Keratinocyte (primary cell): Measurements from ENCODE around the gene OR2AE1. TPM values are rescaled to one million over a fixed set of nuclear protein-coding genes. Genes with fewer than 3 reads are reported as not detected.

ENCODE experiments used
- DNase-seq: peaks from one replicate; pipeline ENCODE4 v3.0.0-alpha.2; 2011; ENCODE audit warnings: low read depth, missing footprints, low spot score
- FAIRE-seq: peaks from 2 replicates; lab custom pipeline; 2011; peaks lifted over from hg19 to GRCh38; lab: Jason Lieb, UNC
- H2AFZ ChIP-seq: 2 replicates; pipeline ENCODE4 v1.6.0; 2012; ENCODE audit warnings: low read length, control low read depth, inconsistent platforms; ENCODE audit not compliant: control insufficient read depth
- H3K27ac ChIP-seq: 2 replicates; pipeline ENCODE4 v1.5.1; 2011; ENCODE audit warnings: low read length; ENCODE audit not compliant: control insufficient read depth, insufficient read depth
- H3K27me3 ChIP-seq: 3 replicates; pipeline ENCODE4 v1.6.0; 2011; ENCODE audit warnings: low read length; ENCODE audit not compliant: control insufficient read depth, insufficient read depth; ENCODE audit errors: extremely low read depth
- H3K36me3 ChIP-seq, 2 experiments: 2 replicates in 1 of 2; 3 replicates in 1 of 2; pipeline ENCODE4 v1.5.1; 2011; ENCODE audit warnings: low read length in 2 of 2, mild to moderate bottlenecking in 1 of 2; ENCODE audit not compliant: control insufficient read depth in 2 of 2, insufficient read depth in 2 of 2; ENCODE audit errors: extremely low read depth in 1 of 2
- H3K4me1 ChIP-seq: 3 replicates; pipeline ENCODE4 v1.5.1; 2011; ENCODE audit warnings: low read length; ENCODE audit not compliant: control insufficient read depth, insufficient read depth; ENCODE audit errors: extremely low read depth
- H3K4me2 ChIP-seq: 3 replicates; pipeline ENCODE4 v1.6.0; 2011; ENCODE audit warnings: low read depth, low read length; ENCODE audit not compliant: control insufficient read depth, insufficient read depth; ENCODE audit errors: extremely low read depth
- H3K4me3 ChIP-seq, 3 experiments: fragments of 200-600 bp in 1 of 3; sonication (generic) in 1 of 3; 2 replicates in 2 of 3; 3 replicates in 1 of 3; pipeline ENCODE4 v1.5.1; 2011 to 2016; ENCODE audit warnings: low read length in 3 of 3, mild to moderate bottlenecking in 3 of 3, control low read depth in 2 of 3, inconsistent platforms in 1 of 3, low read depth in 1 of 3, mixed read lengths in 1 of 3, mixed run types in 1 of 3, moderate library complexity in 1 of 3; ENCODE audit not compliant: control insufficient read depth in 2 of 3, insufficient read depth in 2 of 3; ENCODE audit errors: extremely low read depth in 1 of 3
- H3K79me2 ChIP-seq: 2 replicates; pipeline ENCODE4 v1.6.0; 2012; ENCODE audit warnings: low read length; ENCODE audit not compliant: control insufficient read depth, insufficient read depth
- H3K9ac ChIP-seq: 3 replicates; pipeline ENCODE4 v1.6.0; 2011; ENCODE audit warnings: low read length; ENCODE audit not compliant: control insufficient read depth, insufficient read depth; ENCODE audit errors: extremely low read depth
- H3K9me1 ChIP-seq: 3 replicates; pipeline ENCODE4 v1.6.0; 2011; ENCODE audit warnings: low read length; ENCODE audit not compliant: control insufficient read depth, insufficient read depth; ENCODE audit errors: extremely low read depth
- H3K9me3 ChIP-seq: 2 replicates; pipeline ENCODE4 v1.5.1; 2012; ENCODE audit warnings: low read depth, low read length; ENCODE audit not compliant: control insufficient read depth
- H4K20me1 ChIP-seq: 3 replicates; pipeline ENCODE4 v1.6.0; 2011; ENCODE audit warnings: low read length; ENCODE audit not compliant: control insufficient read depth, insufficient read depth; ENCODE audit errors: extremely low read depth
- EZH2 ChIP-seq: IDR thresholded peaks from one replicate; pipeline ENCODE4 v1.6.1; 2012; ENCODE audit warnings: inconsistent platforms, mild to moderate bottlenecking, low read length, moderate library complexity
- dilution Hi-C: fragments of 300-500 bp; cut with MboI; formaldehyde crosslinking; loops from one replicate; pipeline ENCODE4 v1.7.0; 2020; ENCODE audit warnings: low sequenced_read_pairs; ENCODE audit not compliant: extremely low pct_ligation_motif_present
- polyA plus RNA-seq, 5 experiments: library from polyadenylated mRNA; depleted of rRNA in 3 of 5; stranded (reverse) in 3 of 5; stranded (forward) in 1 of 5; unstranded in 1 of 5; fragments of >200 nt; gene quantifications; 1 replicate in 1 of 5; 2 replicates in 3 of 5; 3 replicates in 1 of 5; pipeline versions ENCODE4 v1.2.1 to v1.2.3, GENCODE V29; 2011 to 2012; ENCODE audit warnings: missing spikeins in 2 of 5, low read depth in 1 of 5, low replicate concordance in 1 of 5
- TF ChIP-seq, protein P1 (sequence below), 3 experiments: IDR thresholded peaks in 1 of 3; conservative IDR thresholded peaks in 1 of 3; optimal IDR thresholded peaks in 1 of 3; 2 replicates in 2 of 3; 3 replicates in 1 of 3; pipeline versions ENCODE3 to v1.5.1; 2011; ENCODE audit warnings: low read length in 3 of 3, mild to moderate bottlenecking in 3 of 3, moderate library complexity in 2 of 3, control low read depth in 1 of 3, inconsistent platforms in 1 of 3; ENCODE audit not compliant: insufficient read depth in 2 of 3; ENCODE audit errors: extremely low read depth in 1 of 3

Gene OR2AE1
- polyA plus RNA-seq, 1 donor (not counting 4 experiments of a cell fraction or from before 2014, with no cell fraction given) = not detected

DNA sequence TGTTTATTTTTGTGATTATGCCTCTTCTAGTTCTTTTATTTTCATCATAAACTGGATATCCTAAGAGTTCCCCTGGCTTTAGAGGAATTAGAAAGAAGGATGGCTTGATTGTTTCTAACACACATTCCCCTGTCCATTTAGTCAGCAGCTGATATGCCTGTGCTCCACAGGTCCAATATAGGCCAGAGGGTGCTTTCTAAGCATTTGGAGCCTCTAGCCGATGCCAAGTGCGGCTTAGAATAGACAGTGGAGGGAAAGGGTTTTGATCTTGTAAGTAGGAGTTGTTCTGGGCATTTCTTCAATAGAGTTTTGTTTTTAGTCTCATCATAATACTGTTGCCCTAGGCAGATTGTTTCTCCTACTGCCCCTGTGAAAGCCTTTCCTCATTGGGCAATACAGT, 42.5 kb downstream of the OR2AE1 start:
- H3K9ac ChIP-seq = no peak overlapping the region
- dilution Hi-C loops = no loop called here
- TF ChIP-seq, protein P1, sequence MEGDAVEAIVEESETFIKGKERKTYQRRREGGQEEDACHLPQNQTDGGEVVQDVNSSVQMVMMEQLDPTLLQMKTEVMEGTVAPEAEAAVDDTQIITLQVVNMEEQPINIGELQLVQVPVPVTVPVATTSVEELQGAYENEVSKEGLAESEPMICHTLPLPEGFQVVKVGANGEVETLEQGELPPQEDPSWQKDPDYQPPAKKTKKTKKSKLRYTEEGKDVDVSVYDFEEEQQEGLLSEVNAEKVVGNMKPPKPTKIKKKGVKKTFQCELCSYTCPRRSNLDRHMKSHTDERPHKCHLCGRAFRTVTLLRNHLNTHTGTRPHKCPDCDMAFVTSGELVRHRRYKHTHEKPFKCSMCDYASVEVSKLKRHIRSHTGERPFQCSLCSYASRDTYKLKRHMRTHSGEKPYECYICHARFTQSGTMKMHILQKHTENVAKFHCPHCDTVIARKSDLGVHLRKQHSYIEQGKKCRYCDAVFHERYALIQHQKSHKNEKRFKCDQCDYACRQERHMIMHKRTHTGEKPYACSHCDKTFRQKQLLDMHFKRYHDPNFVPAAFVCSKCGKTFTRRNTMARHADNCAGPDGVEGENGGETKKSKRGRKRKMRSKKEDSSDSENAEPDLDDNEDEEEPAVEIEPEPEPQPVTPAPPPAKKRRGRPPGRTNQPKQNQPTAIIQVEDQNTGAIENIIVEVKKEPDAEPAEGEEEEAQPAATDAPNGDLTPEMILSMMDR (optimal IDR thresholded peaks at IDR 0.05 in 1 of 3, IDR thresholded peaks at IDR 0.05 in 1 of 3, conservative IDR thresholded peaks at IDR 0.05 in 1 of 3; ENCODE audit: extremely low read depth in 1 of 3, insufficient read depth in 2 of 3, low read length in 3 of 3) = no peak
- TF ChIP-seq EZH2 = no peak
- H3K27me3 ChIP-seq = no peaks in the 10 kb centered on the region
- DNase-seq (no peak), FAIRE-seq (no peak)
- H3K27ac ChIP-seq = no peak overlapping the region
- H3K4me1 ChIP-seq = peaks cover 3% of the 10 kb centered on the region
- H2AFZ ChIP-seq = no peak overlapping the region
- no peak overlapping the region for H3K4me2 ChIP-seq
- no peaks in the 10 kb centered on the region for H4K20me1 ChIP-seq
- no peaks in the 10 kb centered on the region for H3K79me2 ChIP-seq
- no peak overlapping the region for H3K4me3 ChIP-seq
- no peaks in the 10 kb centered on the region for H3K36me3 ChIP-seq
- H3K9me1 ChIP-seq = no peaks in the 10 kb centered on the region
- H3K9me3 ChIP-seq = no peaks in the 10 kb centered on the region

DNA sequence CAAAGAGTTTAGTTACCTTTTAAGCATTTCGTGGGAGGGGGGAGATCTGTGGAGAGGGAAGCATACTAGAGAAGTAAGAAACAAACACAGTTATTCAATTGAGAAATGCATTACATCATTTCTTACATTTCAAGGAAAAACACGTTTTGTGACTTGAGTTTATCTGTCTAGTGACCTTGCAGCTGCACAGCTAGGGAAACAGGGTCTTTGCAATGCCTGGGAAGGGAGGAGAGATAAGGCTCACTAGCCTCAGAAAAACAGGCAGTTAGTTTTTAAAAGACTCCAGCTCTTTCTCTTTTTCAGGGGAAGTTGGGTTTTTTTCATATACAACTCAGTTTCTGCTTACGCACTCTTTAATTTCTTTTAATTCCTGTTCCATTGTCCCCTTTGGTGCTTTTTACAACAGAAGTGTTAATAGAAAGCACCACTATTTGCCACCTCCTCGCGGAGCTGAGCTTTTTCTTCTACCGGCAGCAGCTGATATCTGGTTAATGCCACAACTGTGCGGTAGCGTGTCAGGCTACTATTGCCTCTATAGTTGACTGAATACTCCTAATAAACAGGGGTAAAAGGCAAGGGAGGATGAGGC, 43.5 kb downstream of the OR2AE1 start:
- dilution Hi-C loops = no loop called here
- Histone ChIP-seq H3K4me3 (no peak overlapping the region), H3K79me2 (no peaks in the 10 kb centered on the region), H2AFZ (no peak overlapping the region), H3K27me3 (no peaks in the 10 kb centered on the region), H3K9ac (no peak overlapping the region), H3K36me3 (no peaks in the 10 kb centered on the region), H3K4me2 (no peak overlapping the region), H3K9me1 (no peaks in the 10 kb centered on the region), H3K27ac (no peak overlapping the region), H3K9me3 (no peaks in the 10 kb centered on the region), H4K20me1 (no peaks in the 10 kb centered on the region), H3K4me1 (no peaks in the 10 kb centered on the region)
- DNase-seq (no peak), FAIRE-seq (no peak)
- no peak for TF ChIP-seq EZH2
- TF ChIP-seq, protein P1 (optimal IDR thresholded peaks at IDR 0.05 in 1 of 3, IDR thresholded peaks at IDR 0.05 in 1 of 3, conservative IDR thresholded peaks at IDR 0.05 in 1 of 3; ENCODE audit: extremely low read depth in 1 of 3, insufficient read depth in 2 of 3, low read length in 3 of 3) = no peak
